Regular cardiac myocyte (primary cell): Measurements from ENCODE around the gene COPS7B. TPM values are rescaled to one million over a fixed set of nuclear protein-coding genes. Genes with fewer than 3 reads are reported as not detected.

Source experiments
- total RNA-seq: library from RNA; depleted of rRNA; stranded (reverse); fragments of >200 nt; gene quantifications from 2 replicates; pipeline ENCODE4 v1.2.3, GENCODE V29; 2014

Gene COPS7B
- total RNA-seq, result 15.7 and 16.1 TPM in 2 replicates

GRCh38 chr2:231786177-231786916 lies at the start of gene COPS7B:
TSS of gene COPS7B (plus strand) at chr2:231786445. CDS start at chr2:231788571, 2,126 bp downstream.

GRCh38 chr2:231780909-231781797 lies 5.1 kb upstream of the COPS7B start, which contains the start of gene PDE6D:
TSS of gene PDE6D (minus strand) at chr2:231781282. CDS start at chr2:231781114, 168 bp downstream.

Other genes with a start within 250 kb of the COPS7B start
- not detected in 2 replicates for gene TEX44, start 193.6 kb upstream of the COPS7B start, total RNA-seq
- 519 and 668 TPM in 2 replicates for gene PTMA, start 77.9 kb upstream of the COPS7B start, total RNA-seq
- 19.4 and 26.1 TPM in 2 replicates for gene PDE6D, start 5.2 kb upstream of the COPS7B start, total RNA-seq
- not detected in 2 replicates for gene NPPC, start 140.0 kb downstream of the COPS7B start, total RNA-seq
- 13.2 and 20.9 TPM in 2 replicates for gene DIS3L2, start 175.3 kb downstream of the COPS7B start, total RNA-seq